HT-29 (cell line): Measurements from ENCODE around the gene EIPR1. TPM values are rescaled to one million over a fixed set of nuclear protein-coding genes. Genes with fewer than 3 reads are reported as not detected.
"Not testable (repeated sequence)": the region's sequence is repeated elsewhere in the genome, so short reads cannot be mapped to it uniquely, and the experiment has no call there.

Source experiments
- DNase-seq: peaks from one replicate; pipeline ENCODE4 v3.0.0-alpha.2; 2015; ENCODE audit warnings: low spot score
- total RNA-seq: library from RNA; depleted of rRNA; stranded (reverse); fragments of >200 nt; shearing (Covaris generic); gene quantifications from 2 replicates; pipeline ENCODE4 v1.2.3, GENCODE V29; 2014

EIPR1 gene
- total RNA-seq, 1 experiment from 2014 or later = 82.2 TPM

DNA sequence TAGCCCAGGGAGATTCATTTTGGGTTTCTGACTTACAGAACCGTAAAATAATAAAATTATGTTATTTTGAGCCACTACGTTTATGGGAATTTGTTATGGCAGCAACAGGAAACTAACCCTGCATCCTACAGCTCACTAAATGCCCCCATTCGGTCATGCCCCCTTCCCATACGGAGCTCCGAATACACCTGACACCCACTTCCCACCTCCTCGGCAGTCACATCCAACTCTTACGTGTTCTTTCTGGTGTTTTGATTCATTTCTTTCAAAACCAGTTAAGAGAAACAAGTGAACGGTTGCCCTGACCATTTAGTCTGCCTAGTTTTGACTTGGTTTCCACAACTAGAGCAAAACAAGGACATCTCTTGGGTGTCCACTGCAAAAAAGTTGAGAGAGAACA, 19.7 kb downstream of the EIPR1 start:
- DNase-seq = no peak

DNA sequence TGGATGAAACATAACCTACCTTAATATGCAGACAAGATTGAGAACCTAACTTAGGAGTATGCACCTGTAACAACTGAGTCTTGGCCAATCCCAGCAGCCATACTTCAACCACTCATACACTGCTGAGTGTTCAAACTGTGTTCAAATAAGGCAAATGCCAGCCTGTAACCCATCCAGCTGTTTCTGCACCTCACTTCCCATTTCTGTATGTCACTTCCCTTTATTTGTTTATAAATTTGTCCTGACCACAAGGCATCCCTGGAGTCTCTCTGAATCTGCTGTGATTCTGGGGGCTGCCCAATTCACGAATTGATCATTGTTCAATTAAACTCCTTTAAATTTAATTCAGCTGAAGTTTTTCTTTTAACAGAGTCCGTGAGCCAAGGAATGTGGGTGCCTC, 20.2 kb downstream of the EIPR1 start:
- not testable (repeated sequence) for DNase-seq

DNA sequence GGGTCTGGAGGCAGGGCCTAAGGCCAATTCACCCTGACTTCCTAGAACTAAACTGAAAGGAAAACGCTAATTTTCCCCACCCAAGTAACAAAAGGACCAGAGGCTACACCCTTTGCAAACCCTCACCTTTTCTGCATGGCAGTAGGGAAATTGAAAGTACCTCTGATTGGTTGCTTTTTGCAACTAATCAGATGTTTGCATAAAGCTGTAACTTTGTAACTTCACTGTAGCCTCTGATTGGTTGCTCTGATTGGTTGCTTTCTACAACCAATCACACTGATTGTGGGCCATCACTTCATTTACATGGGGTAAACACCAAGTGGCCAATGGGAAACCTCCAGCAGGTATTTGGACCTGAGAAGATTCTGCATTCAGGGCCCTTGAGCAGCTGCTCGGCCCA, 20.8 kb downstream of the EIPR1 start:
- no peak for DNase-seq

DNA sequence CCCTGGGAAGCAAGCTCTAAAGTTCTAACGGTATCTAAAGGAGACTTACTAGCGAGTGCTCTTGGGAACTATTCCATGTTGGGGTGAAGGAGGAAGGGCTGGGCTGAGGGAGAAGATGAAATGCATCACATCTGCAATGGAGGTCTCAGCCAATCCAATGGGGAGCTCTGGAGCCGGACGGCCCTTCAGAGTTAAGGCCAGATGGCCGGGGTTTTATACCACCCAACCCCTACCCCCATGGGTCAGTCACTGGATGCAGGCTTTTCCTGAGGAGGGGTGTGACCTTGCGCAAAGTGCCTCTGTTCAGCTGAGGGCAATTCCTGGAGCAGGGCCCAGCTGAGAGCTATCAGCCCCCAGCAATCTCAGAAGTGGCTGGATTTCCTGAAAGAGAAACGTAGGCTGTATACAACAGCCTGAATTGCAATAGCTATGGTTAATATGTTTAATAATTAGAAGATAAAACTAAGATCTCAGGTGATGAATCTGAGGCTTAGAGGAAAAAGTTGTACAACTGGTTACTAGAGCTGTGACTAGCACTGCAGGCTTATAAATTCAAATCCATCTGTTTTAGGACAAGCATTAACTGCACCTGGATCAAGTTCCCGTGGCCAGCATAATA, 21.6 kb downstream of the EIPR1 start:
- no peak for DNase-seq

DNA sequence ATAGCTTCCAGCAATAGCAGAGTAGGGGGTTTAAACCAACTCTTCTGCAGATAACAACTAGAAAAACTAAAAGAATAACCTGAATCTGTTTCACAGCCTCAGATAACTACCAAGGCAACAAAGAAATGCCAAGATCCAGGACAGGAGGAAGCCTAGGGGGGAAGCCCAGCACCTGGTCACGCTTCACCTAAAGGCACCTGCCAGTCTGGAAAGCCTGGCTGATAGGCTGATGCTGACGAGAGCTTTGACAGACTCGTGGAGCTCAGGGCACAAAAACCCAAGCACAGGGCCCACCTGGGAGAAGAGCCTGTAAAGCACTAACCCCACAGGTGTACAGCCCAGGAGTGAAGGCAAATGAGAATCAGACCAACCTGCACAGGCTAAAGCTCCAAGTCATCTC, 22.6 kb downstream of the EIPR1 start:
- no peak for DNase-seq

DNA sequence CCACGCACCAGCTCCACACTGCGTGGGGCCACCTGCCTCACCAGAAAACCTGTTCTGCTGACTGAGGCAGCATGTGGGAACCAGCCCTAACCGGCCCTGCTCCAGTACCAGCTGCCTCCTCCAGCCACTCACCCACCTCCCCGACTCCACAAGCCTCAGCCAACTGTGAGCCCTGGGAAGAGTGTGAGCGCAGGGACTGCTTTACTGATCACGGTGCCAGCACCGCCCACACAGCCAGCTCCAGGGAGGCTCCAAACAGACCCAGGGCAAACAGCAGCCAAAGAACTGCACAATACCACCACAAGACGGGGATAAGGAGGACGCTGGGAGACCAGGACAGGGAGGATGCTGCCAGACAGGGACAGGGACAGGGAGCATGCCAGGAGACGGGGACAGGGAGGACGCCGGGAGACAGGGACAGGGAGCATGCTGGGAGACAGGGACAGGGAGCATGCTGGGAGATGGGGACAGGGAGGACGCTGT, 28.4 kb downstream of the EIPR1 start:
- no peak for DNase-seq

DNA sequence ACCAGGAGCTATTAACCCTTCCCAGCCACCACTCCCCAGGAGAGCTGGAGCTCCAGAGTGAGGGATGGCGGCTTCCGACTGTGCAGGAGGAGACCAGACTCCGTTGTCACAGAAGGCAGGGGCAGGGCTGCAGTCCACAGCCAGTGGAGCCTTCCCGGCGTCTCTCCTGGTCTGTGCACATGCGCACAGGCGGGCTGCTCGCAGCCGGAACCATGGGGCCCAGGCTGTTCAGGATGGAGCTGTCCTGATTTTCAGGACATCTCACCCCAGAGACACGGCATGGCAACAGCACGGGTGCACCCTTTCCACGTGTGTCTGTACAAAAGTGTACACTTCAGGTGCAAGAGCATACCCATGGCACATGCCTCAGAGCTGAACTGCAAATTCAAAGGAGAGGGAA, 28.9 kb downstream of the EIPR1 start:
- DNase-seq = no peak

DNA sequence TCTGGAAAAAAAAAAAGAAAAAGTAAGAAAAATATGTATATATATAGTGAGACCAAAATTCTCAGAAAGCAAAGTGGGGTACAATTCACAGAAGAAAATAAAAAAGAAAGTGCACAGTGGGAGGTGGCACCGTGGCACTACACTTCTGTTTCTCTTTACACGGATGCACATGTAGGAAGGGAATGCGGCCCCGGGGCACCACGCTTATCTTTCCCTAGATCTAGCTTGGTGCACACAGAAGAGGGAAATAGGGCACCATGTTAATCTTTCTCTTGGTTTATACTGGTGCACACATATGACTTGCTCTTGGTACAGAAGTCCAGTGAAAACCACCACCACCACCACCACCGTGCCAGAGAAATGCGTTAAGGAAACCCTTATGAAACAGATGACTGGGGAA, 32.0 kb downstream of the EIPR1 start:
- DNase-seq = no peak

DNA sequence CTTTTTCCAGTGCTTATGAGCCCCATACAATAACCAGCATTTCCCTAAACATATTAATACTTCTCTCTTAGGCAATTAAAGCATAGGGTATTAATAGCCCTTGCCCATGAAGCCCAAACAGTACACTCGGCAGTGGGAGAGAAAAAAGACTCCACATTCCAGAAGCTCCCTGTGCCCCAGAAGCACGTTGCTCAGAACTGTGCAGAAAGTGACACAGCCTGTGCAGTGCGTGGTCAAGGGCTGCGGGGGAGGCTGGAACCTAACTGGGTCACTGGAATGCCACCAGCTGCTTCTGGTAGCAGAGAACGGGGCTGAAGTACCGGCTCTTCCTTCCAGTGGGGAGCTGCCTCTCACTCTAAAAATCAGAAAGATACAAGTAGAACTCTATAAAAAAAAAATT, 32.7 kb downstream of the EIPR1 start:
- DNase-seq = no peak

DNA sequence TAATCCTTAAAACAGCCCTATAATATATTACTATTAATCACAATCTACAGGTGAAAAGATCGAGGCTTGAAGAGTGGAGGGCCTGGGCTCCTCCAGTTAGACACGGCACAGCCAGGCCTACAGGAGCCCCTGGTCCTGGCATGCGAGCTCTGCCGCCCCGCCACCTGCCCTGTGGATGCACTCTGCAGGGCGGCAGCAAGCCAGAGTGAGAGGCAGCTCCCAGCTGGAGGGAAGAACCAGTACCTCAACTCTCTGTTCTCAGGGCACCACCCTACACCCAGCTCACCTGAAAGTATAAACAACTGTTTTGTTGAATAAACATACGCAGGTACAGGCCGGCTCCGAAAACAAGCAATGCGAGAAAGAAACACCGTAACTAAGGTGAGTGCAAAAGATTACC, 34.6 kb downstream of the EIPR1 start:
- no peak for DNase-seq

DNA sequence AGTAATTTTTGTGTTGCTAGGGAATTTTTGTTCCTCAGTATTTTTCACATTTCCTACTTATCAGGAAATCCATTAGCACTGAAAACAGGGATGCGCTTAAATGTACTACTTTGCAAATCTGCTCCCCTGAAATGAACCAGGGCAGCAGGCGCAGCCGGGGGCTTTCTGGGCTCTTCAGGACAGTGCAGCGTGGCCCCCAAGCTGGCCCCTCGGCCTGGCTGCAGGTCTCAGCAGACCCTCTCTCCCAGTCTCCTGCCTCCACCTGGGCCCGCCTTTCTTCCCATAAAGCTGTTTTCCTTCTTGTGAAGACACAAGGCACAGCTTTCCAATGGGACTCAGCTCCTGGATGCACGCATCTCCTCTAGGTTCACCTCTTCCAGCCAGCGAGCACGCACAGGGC, 35.3 kb downstream of the EIPR1 start:
- DNase-seq = no peak

DNA sequence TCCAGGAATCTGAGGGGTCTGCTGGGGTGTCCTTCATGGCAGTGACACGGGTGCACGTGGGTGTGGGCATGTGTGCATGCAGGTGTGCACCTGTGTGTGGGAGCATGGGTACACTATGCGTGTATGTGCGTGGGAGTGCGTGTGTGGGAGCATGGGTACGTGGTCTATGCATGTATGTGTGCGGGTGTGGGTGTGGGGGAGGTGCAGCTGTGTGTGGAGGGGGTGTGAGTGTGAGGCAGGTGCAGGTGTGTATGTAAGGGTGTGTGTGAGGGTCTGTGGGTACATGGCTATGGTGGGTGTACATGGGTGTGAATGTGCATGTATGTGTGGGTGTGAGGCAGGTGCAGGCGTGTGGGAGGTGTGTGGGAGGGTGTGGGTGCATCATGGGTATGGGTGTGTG, 36.3 kb downstream of the EIPR1 start:
- DNase-seq = no peak

DNA sequence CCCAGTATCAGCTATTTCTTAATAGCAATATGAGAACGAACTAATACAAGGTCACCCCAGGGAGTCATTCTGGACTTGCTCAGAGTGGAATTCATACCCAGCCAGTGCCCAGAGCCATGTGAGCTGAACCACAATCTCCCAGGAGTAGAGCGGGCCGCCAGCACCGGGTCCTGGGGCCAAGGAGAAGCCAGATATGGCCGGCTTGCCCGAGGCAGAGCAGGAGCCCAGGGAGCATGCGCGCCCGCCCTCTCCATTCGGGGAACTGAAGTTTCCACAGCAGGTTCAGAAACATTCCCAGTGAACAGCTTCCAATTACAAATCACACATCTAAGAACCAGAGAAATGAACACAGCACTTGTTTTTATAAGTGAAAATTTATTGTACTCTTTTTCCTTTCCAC, 37.5 kb downstream of the EIPR1 start:
- no peak for DNase-seq

DNA sequence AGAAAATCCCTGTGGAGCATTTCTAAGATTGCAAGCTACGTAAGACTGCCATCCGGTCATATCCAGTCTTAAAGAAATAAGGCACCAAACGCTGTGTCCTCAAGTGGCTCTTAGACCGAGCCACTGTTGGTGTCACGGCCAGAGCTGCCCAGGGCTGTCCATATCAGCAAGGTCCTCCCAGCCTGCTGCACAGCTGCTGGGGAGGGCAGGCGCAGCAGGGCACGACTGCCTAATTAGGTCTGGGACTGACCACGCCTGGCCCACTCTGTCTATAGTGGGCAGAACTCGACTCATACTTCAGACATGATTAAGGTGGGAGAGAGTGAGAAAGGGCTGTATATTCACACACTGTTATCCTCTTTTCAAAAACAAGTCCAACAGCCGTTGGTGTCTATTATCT, 39.3 kb downstream of the EIPR1 start:
- DNase-seq = no peak

DNA sequence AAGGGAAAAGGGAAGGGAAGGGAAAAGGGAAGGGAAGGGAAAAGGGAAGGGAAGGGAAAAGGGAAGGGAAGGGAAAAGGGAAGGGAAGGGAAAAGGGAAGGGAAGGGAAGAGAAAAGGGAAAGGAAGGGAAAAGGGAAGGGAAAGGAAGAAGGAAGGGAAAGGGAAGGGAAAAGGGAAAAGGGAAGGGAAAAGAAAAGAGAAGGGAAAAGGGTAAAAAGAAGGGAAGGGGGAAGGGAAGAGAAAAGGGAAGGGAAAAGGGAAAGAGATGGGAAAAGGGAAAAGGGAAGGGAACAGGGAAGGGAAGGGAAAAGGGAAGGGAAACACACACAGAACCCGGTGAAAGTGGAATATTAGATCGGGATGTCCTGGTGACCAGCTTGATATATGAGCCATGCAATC, 40.8 kb downstream of the EIPR1 start:
- DNase-seq = no peak

DNA sequence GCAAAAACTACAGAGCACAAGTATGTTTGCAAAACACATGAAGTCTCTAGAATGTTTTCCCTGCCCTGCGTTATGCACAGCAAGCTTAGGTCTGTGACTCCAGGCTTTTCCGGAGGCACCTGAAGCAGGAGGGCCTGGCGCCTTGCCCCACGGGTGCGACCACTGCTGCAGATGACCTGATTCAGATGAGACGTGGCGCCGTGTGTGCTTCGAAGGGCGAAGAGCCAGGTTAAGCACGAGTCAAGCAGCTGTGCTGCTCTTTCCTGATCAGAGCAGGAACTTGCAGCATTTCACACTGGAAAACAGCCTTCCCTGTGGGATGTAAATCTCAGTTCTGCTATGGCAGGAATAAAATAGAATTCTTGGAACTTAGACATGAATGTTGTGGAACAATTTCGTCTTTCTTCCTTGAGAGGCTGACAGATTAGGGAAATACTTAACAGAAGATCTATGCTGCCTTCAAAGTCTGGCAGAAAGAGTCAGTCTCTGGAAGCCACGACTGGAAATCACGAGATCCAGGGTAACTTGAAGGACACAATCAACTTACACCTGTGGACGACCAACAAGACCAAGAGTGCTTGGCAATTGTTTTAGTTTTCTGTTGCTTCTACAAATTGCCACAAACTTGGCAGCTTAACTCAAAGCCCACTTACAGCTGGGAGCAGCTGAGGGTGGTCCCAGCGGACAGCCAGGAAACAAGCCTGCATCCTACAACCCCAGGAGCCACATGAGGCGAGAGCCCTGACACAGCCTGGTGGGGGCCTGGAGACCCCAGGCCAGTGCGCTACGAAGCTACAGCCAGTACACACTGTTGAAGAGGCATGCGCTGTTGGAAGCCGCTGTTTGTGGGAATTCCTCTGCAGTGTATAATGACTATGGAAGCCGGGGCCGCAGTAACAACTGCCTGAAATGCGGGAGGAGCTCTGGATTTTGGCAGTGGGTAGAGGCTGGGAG, 42.9 kb downstream of the EIPR1 start:
- no peak for DNase-seq

DNA sequence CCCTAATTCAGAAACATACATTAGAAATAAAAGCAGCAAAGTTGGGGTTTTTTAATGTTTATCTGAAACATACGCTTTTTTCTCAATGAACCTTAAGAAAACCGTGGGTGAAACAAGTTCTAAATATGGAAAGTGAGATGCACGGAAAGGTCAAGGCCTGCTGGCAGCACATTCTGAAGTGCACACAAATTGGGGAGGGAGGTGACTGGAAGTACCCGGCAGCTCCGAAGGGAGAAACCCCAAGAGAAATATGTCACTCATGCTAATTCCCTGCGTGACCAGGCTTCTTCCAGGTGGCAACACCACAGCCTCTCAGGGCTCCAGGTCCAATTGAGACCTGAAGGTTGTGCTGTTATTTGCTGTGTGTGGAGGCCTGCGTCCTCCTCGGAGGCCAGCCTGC, 45.5 kb downstream of the EIPR1 start:
- no peak for DNase-seq

DNA sequence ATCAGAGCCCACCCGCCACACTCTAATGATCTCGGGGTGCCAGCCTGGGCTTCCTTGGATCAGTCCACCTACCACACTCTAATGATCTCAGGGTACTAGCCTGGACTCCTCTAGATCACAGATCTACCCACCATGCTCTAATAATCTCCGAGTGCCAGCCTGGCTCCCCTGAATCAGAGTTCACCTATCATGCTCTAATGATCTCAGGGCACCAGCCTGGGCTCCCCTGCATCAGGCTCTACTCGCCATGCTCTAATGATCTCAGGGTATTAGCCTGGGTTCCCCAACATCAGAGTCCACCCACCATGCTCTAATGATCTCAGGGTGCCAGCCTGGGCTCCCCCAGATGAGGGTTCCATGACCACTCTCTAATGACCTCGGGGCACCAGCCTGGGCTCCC, 48.1 kb downstream of the EIPR1 start:
- DNase-seq = no peak

DNA sequence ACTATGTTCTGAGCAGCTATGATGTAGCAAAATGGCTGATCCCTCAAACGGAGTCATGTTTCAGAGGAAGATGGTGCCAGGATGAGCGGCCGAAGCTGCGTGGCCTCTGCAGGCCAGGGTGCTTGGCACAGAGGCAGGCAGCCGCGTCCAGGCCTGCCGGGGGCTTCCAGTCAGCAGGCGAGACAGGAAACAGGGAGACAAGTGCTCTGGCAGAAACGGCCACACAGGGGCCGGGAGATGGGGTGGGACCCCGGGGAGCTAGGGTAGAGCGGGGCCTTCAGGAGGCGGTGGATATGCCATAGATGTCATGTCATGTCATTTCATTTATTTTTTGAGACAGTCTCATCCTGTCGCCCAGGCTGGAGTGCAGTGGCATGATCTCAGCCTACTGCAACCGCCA, 50.7 kb downstream of the EIPR1 start:
- DNase-seq = no peak

DNA sequence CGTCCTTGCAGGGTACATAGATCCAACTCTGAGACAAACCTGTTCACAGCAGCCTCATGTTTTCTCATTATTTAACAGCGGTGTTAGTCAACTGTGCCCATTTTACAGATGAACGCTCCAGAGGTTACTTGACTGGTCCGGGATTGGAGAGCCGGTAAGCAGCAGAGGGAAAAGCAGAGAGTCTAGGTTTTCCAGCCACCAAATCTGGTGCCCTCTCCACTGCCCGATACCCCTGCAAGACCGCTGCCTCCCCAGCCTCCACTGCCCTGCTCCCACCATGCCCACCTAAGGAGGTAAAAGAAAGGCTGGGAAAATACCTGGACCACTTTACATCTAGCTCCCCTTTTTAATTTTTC, 51.5 kb downstream of the EIPR1 start:
- no peak for DNase-seq

DNA sequence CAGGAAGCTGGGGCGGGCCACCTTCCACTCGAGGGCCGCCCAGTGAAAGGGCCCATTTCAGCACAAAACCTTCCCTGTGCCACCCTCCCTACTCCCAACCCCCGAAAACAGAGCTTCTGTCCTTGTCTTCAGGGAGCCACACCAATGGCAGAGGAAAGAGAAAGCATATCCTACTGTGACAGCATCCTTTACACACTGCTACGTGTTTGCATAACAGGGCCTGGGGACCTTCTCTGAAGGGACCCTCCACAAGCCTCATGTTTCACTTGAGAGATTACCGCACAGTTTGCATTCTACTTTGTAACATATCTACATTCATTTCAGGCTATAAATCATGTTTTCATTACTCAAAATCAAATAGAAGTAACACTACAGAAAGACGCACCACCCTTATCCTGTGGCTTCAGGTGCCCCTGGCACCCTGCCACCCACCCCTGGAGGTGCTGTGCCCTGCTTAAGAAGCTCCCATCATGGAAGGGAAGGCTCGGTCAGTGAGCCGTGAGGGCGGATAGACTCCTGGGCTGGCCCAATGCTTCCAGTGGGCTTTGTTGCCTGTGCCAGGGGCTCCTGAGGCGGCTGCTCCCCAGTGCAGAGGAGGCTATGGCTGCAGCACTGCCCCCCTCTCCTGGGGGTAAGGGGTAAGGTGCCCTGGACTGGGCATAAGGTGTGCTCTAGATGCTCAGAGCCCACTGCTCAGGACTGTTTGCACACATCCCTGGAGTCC, 52.0 kb downstream of the EIPR1 start:
- no peak for DNase-seq
